ENCODE measurements around the gene TANGO2. TPM values are rescaled to one million over a fixed set of nuclear protein-coding genes. Genes with fewer than 3 reads are reported as not detected.

The TANGO2 gene
- polyA plus RNA-seq, 4 donors, result 16.5 to 23.3 (median 20.9) TPM

GRCh38 chr22:19991395-19991644, 29.6 kb upstream of the TANGO2 start:
- DNase-seq (no peak), FAIRE-seq (no peak)
- Histone ChIP-seq H3K9me3 (ENCODE audit: control insufficient read depth in 2 of 2, insufficient read depth in 1 of 2, low read depth in 1 of 2, low read length in 1 of 2) (no peaks in the 10 kb centered on the region), H3K27me3 (ENCODE audit: control insufficient read depth in 3 of 3, insufficient read depth in 3 of 3, low read length in 3 of 3) (no peaks in the 10 kb centered on the region), H3K27ac (ENCODE audit: low read depth in 1 of 3, low read length in 2 of 3) (no peak overlapping the region), H3K4me3 (ENCODE audit: low read depth in 1 of 3, low read length in 3 of 3) (no peak overlapping the region), H3K36me3 (ENCODE audit: control insufficient read depth in 3 of 3, insufficient read depth in 2 of 3, low read depth in 1 of 3, low read length in 3 of 3) (peaks cover 0 to 2% (median 0%) of the 10 kb centered on the region in 3 donors), H3K4me1 (ENCODE audit: control insufficient read depth in 3 of 3, insufficient read depth in 2 of 3, low read depth in 1 of 3, low read length in 2 of 3) (peaks cover 0 to 3% (median 0%) of the 10 kb centered on the region in 3 donors)

- Histone ChIP-seq H3K36me3 (ENCODE audit: control insufficient read depth in 3 of 3, insufficient read depth in 2 of 3, low read depth in 1 of 3, low read length in 3 of 3) (peaks cover 0 to 2% (median 0%) of the 10 kb centered on the region in 3 donors), H3K9me3 (ENCODE audit: control insufficient read depth in 2 of 2, insufficient read depth in 1 of 2, low read depth in 1 of 2, low read length in 1 of 2) (no peaks in the 10 kb centered on the region), H3K4me3 (ENCODE audit: low read depth in 1 of 3, low read length in 3 of 3) (no peak overlapping the region), H3K27me3 (ENCODE audit: control insufficient read depth in 3 of 3, insufficient read depth in 3 of 3, low read length in 3 of 3) (no peaks in the 10 kb centered on the region), H3K4me1 (ENCODE audit: control insufficient read depth in 3 of 3, insufficient read depth in 2 of 3, low read depth in 1 of 3, low read length in 2 of 3) (peaks cover 0 to 3% (median 0%) of the 10 kb centered on the region in 3 donors), H3K27ac (ENCODE audit: low read depth in 1 of 3, low read length in 2 of 3) (no peak overlapping the region)
- FAIRE-seq (no peak), DNase-seq (no peak)
- 86 to 95% (median 86%) methylated on average over 22 to 23 of the region's 23 CpGs for WGBS, 3 donors
These were observed 29.1 kb upstream of the TANGO2 start for GRCh38 chr22:19991645-19992451.

GRCh38 chr22:19992481-19992911, 28.4 kb upstream of the TANGO2 start:
- Histone ChIP-seq H3K36me3 (ENCODE audit: control insufficient read depth in 3 of 3, insufficient read depth in 2 of 3, low read depth in 1 of 3, low read length in 3 of 3) (peaks cover 0 to 2% (median 0%) of the 10 kb centered on the region in 3 donors), H3K27ac (ENCODE audit: low read depth in 1 of 3, low read length in 2 of 3) (no peak overlapping the region), H3K4me1 (ENCODE audit: control insufficient read depth in 3 of 3, insufficient read depth in 2 of 3, low read depth in 1 of 3, low read length in 2 of 3) (peaks cover 0 to under 1% (median 0%) of the 10 kb centered on the region in 3 donors), H3K9me3 (ENCODE audit: control insufficient read depth in 2 of 2, insufficient read depth in 1 of 2, low read depth in 1 of 2, low read length in 1 of 2) (no peaks in the 10 kb centered on the region), H3K27me3 (ENCODE audit: control insufficient read depth in 3 of 3, insufficient read depth in 3 of 3, low read length in 3 of 3) (no peaks in the 10 kb centered on the region), H3K4me3 (ENCODE audit: low read depth in 1 of 3, low read length in 3 of 3) (no peak overlapping the region)
- no peak for FAIRE-seq
- no peak for DNase-seq
- 85 to 94% (median 85%) methylated on average over 7 of the region's 7 CpGs for WGBS, 3 donors

GRCh38 chr22:19992921-19993355, 28.0 kb upstream of the TANGO2 start:
- no peak overlapping the region for H3K27ac ChIP-seq (ENCODE audit: low read depth in 1 of 3, low read length in 2 of 3)
- FAIRE-seq, result no peak

DNA sequence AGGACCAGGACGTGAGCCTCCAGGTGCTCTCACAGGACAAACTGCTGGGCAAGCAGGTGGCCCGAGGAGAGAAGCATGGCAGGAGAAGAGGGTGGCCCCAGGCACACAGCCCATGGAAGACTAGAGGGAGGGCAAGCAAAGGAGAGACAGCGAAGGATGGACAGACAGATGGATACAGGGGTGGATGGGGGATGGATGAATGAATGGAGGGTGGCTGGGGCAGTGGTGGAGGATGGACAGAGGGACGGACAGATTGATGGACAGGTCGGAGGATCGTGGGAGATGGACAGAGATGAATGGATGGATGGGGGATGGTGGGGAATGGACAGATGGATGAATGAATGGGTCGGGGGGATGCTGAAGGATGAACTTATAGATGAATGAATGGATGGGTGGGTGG, 27.0 kb upstream of the TANGO2 start:
- no peak for FAIRE-seq
- H3K9me3 ChIP-seq (ENCODE audit: control insufficient read depth in 2 of 2, insufficient read depth in 1 of 2, low read depth in 1 of 2, low read length in 1 of 2), result no peaks in the 10 kb centered on the region
- no peaks in the 10 kb centered on the region for H3K4me1 ChIP-seq (ENCODE audit: control insufficient read depth in 3 of 3, insufficient read depth in 2 of 3, low read depth in 1 of 3, low read length in 2 of 3)
- H3K27ac ChIP-seq (ENCODE audit: low read depth in 1 of 3, low read length in 2 of 3), result no peak overlapping the region
- H3K4me3 ChIP-seq (ENCODE audit: low read depth in 1 of 3, low read length in 3 of 3), result no peak overlapping the region
- no peak for DNase-seq
- no peaks in the 10 kb centered on the region for H3K27me3 ChIP-seq (ENCODE audit: control insufficient read depth in 3 of 3, insufficient read depth in 3 of 3, low read length in 3 of 3)
- WGBS, 3 donors, result 81 to 92% (median 90%) methylated on average over 7 of the region's 7 CpGs
- H3K36me3 ChIP-seq (ENCODE audit: control insufficient read depth in 3 of 3, insufficient read depth in 2 of 3, low read depth in 1 of 3, low read length in 3 of 3), result peaks cover 0 to 2% (median 0%) of the 10 kb centered on the region in 3 donors

More at GRCh38 chr22:19992921-19993355, 28.0 kb upstream of the TANGO2 start:
- H3K4me3 ChIP-seq (ENCODE audit: low read depth in 1 of 3, low read length in 3 of 3), result no peak overlapping the region
- H3K9me3 ChIP-seq (ENCODE audit: control insufficient read depth in 2 of 2, insufficient read depth in 1 of 2, low read depth in 1 of 2, low read length in 1 of 2), result no peaks in the 10 kb centered on the region
- H3K4me1 ChIP-seq (ENCODE audit: control insufficient read depth in 3 of 3, insufficient read depth in 2 of 3, low read depth in 1 of 3, low read length in 2 of 3), result no peaks in the 10 kb centered on the region
- DNase-seq, result no peak
- H3K27me3 ChIP-seq (ENCODE audit: control insufficient read depth in 3 of 3, insufficient read depth in 3 of 3, low read length in 3 of 3), result no peaks in the 10 kb centered on the region
- peaks cover 0 to 2% (median 0%) of the 10 kb centered on the region in 3 donors for H3K36me3 ChIP-seq (ENCODE audit: control insufficient read depth in 3 of 3, insufficient read depth in 2 of 3, low read depth in 1 of 3, low read length in 3 of 3)
- 81 to 87% (median 85%) methylated on average over 5 to 6 of the region's 6 CpGs for WGBS, 3 donors

DNA sequence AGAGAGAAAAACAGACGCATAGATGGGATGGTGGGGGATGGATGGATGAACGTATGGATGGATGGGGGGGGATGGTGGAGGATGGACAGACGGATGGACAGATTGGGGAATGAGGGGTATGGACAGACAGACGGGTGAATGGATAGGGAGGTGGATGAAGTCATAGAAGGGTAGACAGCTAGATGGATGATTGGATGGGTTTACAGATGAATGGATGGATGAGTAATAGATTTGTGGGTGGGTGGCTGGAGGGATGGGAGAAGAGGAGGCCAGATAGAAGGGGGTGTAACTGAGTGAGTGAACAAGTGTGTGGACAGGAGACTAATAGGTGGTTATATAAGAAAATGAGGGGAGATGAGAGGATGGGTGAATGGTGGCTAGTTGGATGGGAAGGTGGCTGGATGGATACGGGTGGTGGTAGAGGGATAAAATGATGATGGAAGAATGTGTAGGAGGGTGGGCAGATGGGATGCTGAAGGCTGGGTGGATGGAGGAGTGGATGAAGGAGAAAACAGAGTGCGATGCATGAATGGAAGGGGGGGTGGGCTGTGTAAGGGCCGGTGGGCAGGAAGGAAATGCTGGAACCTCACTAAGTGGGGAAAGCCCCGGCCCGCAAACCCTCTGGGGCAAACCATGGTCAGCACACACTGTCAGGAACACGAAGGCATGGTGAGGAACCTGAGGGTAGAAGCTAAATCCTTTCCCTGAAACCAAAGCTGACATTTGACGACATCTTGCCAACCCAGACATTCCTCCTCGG, 25.9 kb upstream of the TANGO2 start:
- Histone ChIP-seq H3K36me3 (ENCODE audit: control insufficient read depth in 3 of 3, insufficient read depth in 2 of 3, low read depth in 1 of 3, low read length in 3 of 3) (no peaks in the 10 kb centered on the region), H3K9me3 (ENCODE audit: control insufficient read depth in 2 of 2, insufficient read depth in 1 of 2, low read depth in 1 of 2, low read length in 1 of 2) (no peaks in the 10 kb centered on the region), H3K27ac (ENCODE audit: low read depth in 1 of 3, low read length in 2 of 3) (no peak overlapping the region), H3K4me3 (ENCODE audit: low read depth in 1 of 3, low read length in 3 of 3) (no peak overlapping the region), H3K4me1 (ENCODE audit: control insufficient read depth in 3 of 3, insufficient read depth in 2 of 3, low read depth in 1 of 3, low read length in 2 of 3) (no peaks in the 10 kb centered on the region), H3K27me3 (ENCODE audit: control insufficient read depth in 3 of 3, insufficient read depth in 3 of 3, low read length in 3 of 3) (no peaks in the 10 kb centered on the region)
- WGBS, 3 donors, result 76 to 90% (median 81%) methylated on average over 12 of the region's 12 CpGs
- FAIRE-seq (no peak), DNase-seq (no peak)

DNA sequence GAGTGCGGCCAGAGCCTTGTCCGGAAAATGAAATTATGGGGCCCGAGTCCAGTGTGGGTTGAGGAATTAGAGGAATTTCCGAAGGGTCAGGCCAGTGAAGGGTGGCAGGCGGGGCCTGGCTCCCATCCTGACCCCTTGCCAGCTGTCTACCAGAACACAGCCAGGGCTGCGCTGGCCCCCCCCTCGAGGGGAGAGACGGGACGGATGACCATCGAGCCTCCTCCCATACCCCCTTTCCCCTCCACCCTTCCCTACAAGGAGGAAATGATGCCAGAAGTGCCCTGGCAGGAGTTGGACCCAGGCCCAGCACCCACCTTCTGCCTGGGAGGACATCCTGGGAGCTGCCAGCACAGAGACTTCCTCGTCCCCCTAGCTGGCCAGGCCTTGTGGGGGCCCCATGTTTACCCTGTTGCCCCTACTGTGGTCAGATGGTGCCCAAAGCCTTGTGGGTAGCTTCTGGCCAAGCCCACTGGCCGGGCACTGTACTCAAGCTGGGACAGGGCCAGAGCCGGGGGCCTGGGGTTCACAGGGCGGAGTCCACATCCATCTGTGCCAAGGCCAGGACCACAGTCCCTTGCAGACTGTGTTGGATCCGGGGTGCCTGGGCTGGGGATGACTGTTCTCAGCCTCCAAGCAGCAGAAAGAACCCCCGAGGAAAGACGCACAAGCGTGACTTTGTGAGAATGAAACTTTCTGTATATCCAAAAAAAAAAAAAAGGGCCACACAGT, 25.1 kb upstream of the TANGO2 start:
- Histone ChIP-seq H3K9me3 (ENCODE audit: control insufficient read depth in 2 of 2, insufficient read depth in 1 of 2, low read depth in 1 of 2, low read length in 1 of 2) (no peaks in the 10 kb centered on the region), H3K4me1 (ENCODE audit: control insufficient read depth in 3 of 3, insufficient read depth in 2 of 3, low read depth in 1 of 3, low read length in 2 of 3) (no peaks in the 10 kb centered on the region), H3K4me3 (ENCODE audit: low read depth in 1 of 3, low read length in 3 of 3) (no peak overlapping the region), H3K36me3 (ENCODE audit: control insufficient read depth in 3 of 3, insufficient read depth in 2 of 3, low read depth in 1 of 3, low read length in 3 of 3) (no peaks in the 10 kb centered on the region), H3K27me3 (ENCODE audit: control insufficient read depth in 3 of 3, insufficient read depth in 3 of 3, low read length in 3 of 3) (no peaks in the 10 kb centered on the region), H3K27ac (ENCODE audit: low read depth in 1 of 3, low read length in 2 of 3) (peak overlapping the region in 1 of 3 donors; percentile 22)
- FAIRE-seq, result no peak
- DNase-seq, result no peak
- WGBS, 3 donors, result 67 to 71% (median 69%) methylated on average over 18 of the region's 18 CpGs

DNA sequence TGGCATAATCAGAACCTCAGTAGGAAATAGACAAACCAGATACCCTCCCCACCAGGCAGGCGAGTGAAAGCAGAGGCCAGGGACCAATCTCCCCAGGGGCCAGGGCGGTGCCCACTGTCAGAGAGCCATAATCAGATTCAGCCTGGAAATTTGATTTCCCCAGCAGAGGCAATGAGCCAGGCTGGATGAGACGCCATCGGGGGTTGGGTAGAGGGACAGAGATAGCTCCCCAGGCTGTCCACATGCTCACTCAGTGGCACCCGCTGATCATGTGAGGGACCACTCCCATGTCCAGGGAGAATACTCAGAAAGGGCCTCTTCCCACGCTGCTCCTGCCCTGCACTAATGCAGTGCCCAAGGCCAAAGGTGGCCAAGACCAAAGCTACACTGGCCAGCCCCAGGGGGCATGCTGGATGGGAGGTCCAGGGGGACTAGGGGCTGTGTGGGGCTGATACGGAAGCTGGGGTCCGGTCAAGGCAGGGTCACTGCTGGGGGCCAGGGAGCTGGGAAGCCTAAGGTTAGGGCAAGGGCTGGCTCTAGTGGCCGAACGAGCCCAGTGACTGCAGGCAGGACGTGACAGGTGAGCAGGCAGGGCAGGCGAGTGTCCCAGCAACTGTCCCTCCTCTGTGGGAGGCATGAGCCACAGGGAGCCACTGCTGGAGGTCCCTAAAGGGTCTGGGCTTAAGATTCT, 24.1 kb upstream of the TANGO2 start:
- FAIRE-seq (no peak), DNase-seq (no peak)
- no peak overlapping the region for H3K27ac ChIP-seq (ENCODE audit: low read depth in 1 of 3, low read length in 2 of 3)
- no peaks in the 10 kb centered on the region for H3K36me3 ChIP-seq (ENCODE audit: control insufficient read depth in 3 of 3, insufficient read depth in 2 of 3, low read depth in 1 of 3, low read length in 3 of 3)
- H3K4me3 ChIP-seq (ENCODE audit: low read depth in 1 of 3, low read length in 3 of 3), result no peak overlapping the region
- no peaks in the 10 kb centered on the region for H3K27me3 ChIP-seq (ENCODE audit: control insufficient read depth in 3 of 3, insufficient read depth in 3 of 3, low read length in 3 of 3)
- H3K4me1 ChIP-seq (ENCODE audit: control insufficient read depth in 3 of 3, insufficient read depth in 2 of 3, low read depth in 1 of 3, low read length in 2 of 3), result no peaks in the 10 kb centered on the region
- H3K9me3 ChIP-seq (ENCODE audit: control insufficient read depth in 2 of 2, insufficient read depth in 1 of 2, low read depth in 1 of 2, low read length in 1 of 2), result no peaks in the 10 kb centered on the region
- 82 to 85% (median 85%) methylated on average over 12 of the region's 12 CpGs for WGBS, 3 donors

Measured in small intestine (tissue), 7 donors.